LNCAP (cell line): ENCODE data around the gene FAM78A.

Source experiments
- CTCF ChIP-seq: fragments of 450-650 bp; IDR thresholded peaks from 2 replicates; pipeline ENCODE4 v1.5.1; 2017; ENCODE audit warnings: mild to moderate bottlenecking

FAM78A gene

GRCh38 chr9:131216806-131217205 is 59.5 kb downstream of the FAM78A start:
- TF ChIP-seq CTCF: no peak

GRCh38 chr9:131214876-131215275 is 61.4 kb downstream of the FAM78A start:
- no peak for TF ChIP-seq CTCF

DNA sequence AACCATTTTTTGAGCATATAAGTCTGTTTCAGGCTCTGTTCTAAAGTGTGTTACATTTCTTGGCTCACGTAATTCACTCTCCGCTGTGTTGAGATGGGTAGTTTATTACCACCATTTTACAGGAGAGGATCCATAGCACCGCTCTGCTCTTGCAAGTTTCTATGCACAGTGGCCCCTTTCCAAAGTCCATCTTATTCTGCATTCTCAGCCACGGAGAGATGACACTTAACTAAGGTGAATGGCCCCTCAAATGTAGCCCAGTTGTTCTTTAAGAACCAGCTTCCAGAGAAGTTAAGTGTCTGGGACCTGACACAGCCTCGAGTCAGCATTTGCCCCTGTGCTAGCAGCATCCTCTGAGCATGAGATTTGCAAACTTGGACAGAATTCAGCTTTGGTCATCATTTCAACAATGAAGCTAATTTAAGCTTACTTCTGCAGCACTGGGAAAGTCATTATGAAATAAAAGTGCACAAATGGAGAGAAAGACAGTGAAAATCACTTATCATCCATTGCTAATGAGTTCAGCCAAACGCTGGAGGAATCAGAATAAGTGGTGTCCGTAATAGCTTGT is 61.9 kb downstream of the FAM78A start:
- no peak for TF ChIP-seq CTCF
